Measurements from ENCODE around the gene IQSEC1. TPM values are rescaled to one million over a fixed set of nuclear protein-coding genes. Genes with fewer than 3 reads are reported as not detected.

IQSEC1 gene
- total RNA-seq, 1 donor from 2014 or later, result 29.5 TPM

GRCh38 chr3:13087320-13087990 lies 14.2 kb upstream of the IQSEC1 start:
- peaks cover 2% of the 10 kb centered on the region for H3K36me3 Mint-ChIP-seq (ENCODE audit: low read depth, unreplicated experiment)
- TF ChIP-seq EZH2 (IDR thresholded peaks at IDR 0.05; ENCODE audit: insufficient read depth, low read length), result no peak
- TF ChIP-seq CTCF (IDR thresholded peaks at IDR 0.05; ENCODE audit: insufficient read depth, low read depth, low read length), result no peak
- no peak overlapping the region for H3K27ac ChIP-seq (ENCODE audit: low read depth, low read length)
- DNase-seq (ENCODE audit: low read depth) (no peak), FAIRE-seq (no peak)
- no peak overlapping the region for H2AFZ ChIP-seq (ENCODE audit: low read depth, low read length)
- no peak overlapping the region for H3K27ac Mint-ChIP-seq (ENCODE audit: unreplicated experiment)
- no peak overlapping the region for H3K4me2 ChIP-seq (ENCODE audit: low read length)
- no peak overlapping the region for H3K9ac ChIP-seq (ENCODE audit: low read length)
- no peaks in the 10 kb centered on the region for H3K27me3 ChIP-seq (ENCODE audit: insufficient read depth, low read length)
- no peaks in the 10 kb centered on the region for H4K20me1 ChIP-seq (ENCODE audit: insufficient read depth, low read length)
- H3K4me3 ChIP-seq (ENCODE audit: insufficient read depth, low read depth, low read length), result no peak overlapping the region
- no peaks in the 10 kb centered on the region for H3K9me3 Mint-ChIP-seq (ENCODE audit: unreplicated experiment)
- H3K9me3 ChIP-seq (ENCODE audit: insufficient read depth, low read depth, low read length), result no peaks in the 10 kb centered on the region
- H3K4me1 Mint-ChIP-seq (ENCODE audit: low read depth, unreplicated experiment), result no peaks in the 10 kb centered on the region
- H3K4me1 ChIP-seq (ENCODE audit: insufficient read depth, low read length), result no peaks in the 10 kb centered on the region
- peaks cover 42% of the 10 kb centered on the region for H3K27me3 Mint-ChIP-seq (ENCODE audit: low read depth, unreplicated experiment)
- no peak overlapping the region for H3K4me3 Mint-ChIP-seq (ENCODE audit: unreplicated experiment)
- H3K79me2 ChIP-seq (ENCODE audit: insufficient read depth, low read length), result no peaks in the 10 kb centered on the region
- no peaks in the 10 kb centered on the region for H3K36me3 ChIP-seq (ENCODE audit: insufficient read depth, low read length)

GRCh38 chr3:13086531-13086981 lies 13.3 kb upstream of the IQSEC1 start:
- Mint-ChIP-seq H3K27me3 (ENCODE audit: low read depth, unreplicated experiment) (peaks cover 42% of the 10 kb centered on the region), H3K4me3 (ENCODE audit: unreplicated experiment) (no peak overlapping the region), H3K9me3 (ENCODE audit: unreplicated experiment) (no peaks in the 10 kb centered on the region), H3K4me1 (ENCODE audit: low read depth, unreplicated experiment) (no peaks in the 10 kb centered on the region), H3K36me3 (ENCODE audit: low read depth, unreplicated experiment) (peaks cover 2% of the 10 kb centered on the region), H3K27ac (ENCODE audit: unreplicated experiment) (no peak overlapping the region)
- Histone ChIP-seq H3K27ac (ENCODE audit: low read depth, low read length) (no peak overlapping the region), H3K79me2 (ENCODE audit: insufficient read depth, low read length) (no peaks in the 10 kb centered on the region), H3K36me3 (ENCODE audit: insufficient read depth, low read length) (no peaks in the 10 kb centered on the region), H3K4me2 (ENCODE audit: low read length) (no peak overlapping the region), H3K27me3 (ENCODE audit: insufficient read depth, low read length) (no peaks in the 10 kb centered on the region), H3K9me3 (ENCODE audit: insufficient read depth, low read depth, low read length) (no peaks in the 10 kb centered on the region), H3K4me1 (ENCODE audit: insufficient read depth, low read length) (no peaks in the 10 kb centered on the region), H2AFZ (ENCODE audit: low read depth, low read length) (no peak overlapping the region), H4K20me1 (ENCODE audit: insufficient read depth, low read length) (no peaks in the 10 kb centered on the region), H3K4me3 (ENCODE audit: insufficient read depth, low read depth, low read length) (no peak overlapping the region), H3K9ac (ENCODE audit: low read length) (no peak overlapping the region)
- no peak for TF ChIP-seq EZH2 (IDR thresholded peaks at IDR 0.05; ENCODE audit: insufficient read depth, low read length)
- TF ChIP-seq CTCF (IDR thresholded peaks at IDR 0.05; ENCODE audit: insufficient read depth, low read depth, low read length), result no peak
- FAIRE-seq, result no peak
- DNase-seq (ENCODE audit: low read depth), result no peak

- H3K4me2 ChIP-seq (ENCODE audit: low read length), result no peak overlapping the region
- H3K4me3 Mint-ChIP-seq (ENCODE audit: unreplicated experiment), result no peak overlapping the region
- H3K27me3 ChIP-seq (ENCODE audit: insufficient read depth, low read length), result no peaks in the 10 kb centered on the region
- DNase-seq (ENCODE audit: low read depth) (no peak), FAIRE-seq (no peak)
- H3K9ac ChIP-seq (ENCODE audit: low read length), result no peak overlapping the region
- no peaks in the 10 kb centered on the region for H3K4me1 ChIP-seq (ENCODE audit: insufficient read depth, low read length)
- TF ChIP-seq CTCF (IDR thresholded peaks at IDR 0.05; ENCODE audit: insufficient read depth, low read depth, low read length) (no peak), EZH2 (IDR thresholded peaks at IDR 0.05; ENCODE audit: insufficient read depth, low read length) (no peak)
- H3K27me3 Mint-ChIP-seq (ENCODE audit: low read depth, unreplicated experiment), result peaks cover 42% of the 10 kb centered on the region
- H3K9me3 Mint-ChIP-seq (ENCODE audit: unreplicated experiment), result no peaks in the 10 kb centered on the region
- no peaks in the 10 kb centered on the region for H3K36me3 ChIP-seq (ENCODE audit: insufficient read depth, low read length)
- no peak overlapping the region for H3K4me3 ChIP-seq (ENCODE audit: insufficient read depth, low read depth, low read length)
- no peak overlapping the region for H3K27ac ChIP-seq (ENCODE audit: low read depth, low read length)
- H3K36me3 Mint-ChIP-seq (ENCODE audit: low read depth, unreplicated experiment), result peaks cover 2% of the 10 kb centered on the region
- no peaks in the 10 kb centered on the region for H4K20me1 ChIP-seq (ENCODE audit: insufficient read depth, low read length)
- no peaks in the 10 kb centered on the region for H3K9me3 ChIP-seq (ENCODE audit: insufficient read depth, low read depth, low read length)
- no peak overlapping the region for H2AFZ ChIP-seq (ENCODE audit: low read depth, low read length)
- peaks cover under 1% of the 10 kb centered on the region for H3K4me1 Mint-ChIP-seq (ENCODE audit: low read depth, unreplicated experiment)
- H3K27ac Mint-ChIP-seq (ENCODE audit: unreplicated experiment), result no peak overlapping the region
- no peaks in the 10 kb centered on the region for H3K79me2 ChIP-seq (ENCODE audit: insufficient read depth, low read length)
These were observed 12.6 kb upstream of the IQSEC1 start for GRCh38 chr3:13085846-13086179.
